H54 (cell line): ENCODE measurements around the gene EPHB1.

Source experiments
- DNase-seq: peaks from one replicate; pipeline ENCODE4 v3.0.0; 2011; ENCODE audit warnings: low spot score, mixed read lengths; ENCODE audit not compliant: insufficient read length
- FAIRE-seq: peaks from 3 replicates; lab custom pipeline; 2011; peaks lifted over from hg19 to GRCh38; lab: Jason Lieb, UNC
- POLR2A ChIP-seq: IDR thresholded peaks from 2 replicates; pipeline ENCODE4 v1.6.1; 2011; ENCODE audit warnings: low read depth, mild to moderate bottlenecking, low read length

Gene EPHB1

DNA sequence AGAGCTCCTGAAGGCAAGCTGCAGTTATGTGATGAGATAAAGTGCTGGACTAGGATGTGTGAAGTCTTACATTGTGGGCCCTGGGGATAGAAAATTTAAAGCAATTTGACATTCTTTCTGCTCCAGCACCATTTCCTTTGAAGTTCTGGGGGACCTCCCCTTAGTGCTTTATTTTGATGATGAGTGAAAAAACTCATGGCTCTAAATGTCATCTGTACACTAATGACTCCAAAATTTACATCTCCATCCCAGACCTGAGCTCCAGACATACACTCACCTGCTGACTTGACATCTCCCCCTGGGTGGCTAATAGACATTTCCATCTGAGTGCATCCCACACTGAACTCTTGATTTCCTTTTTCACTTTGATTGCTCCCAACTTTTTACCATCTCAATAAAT lies 276.4 kb downstream of the EPHB1 start:
- DNase-seq (no peak), FAIRE-seq (no peak)

DNA sequence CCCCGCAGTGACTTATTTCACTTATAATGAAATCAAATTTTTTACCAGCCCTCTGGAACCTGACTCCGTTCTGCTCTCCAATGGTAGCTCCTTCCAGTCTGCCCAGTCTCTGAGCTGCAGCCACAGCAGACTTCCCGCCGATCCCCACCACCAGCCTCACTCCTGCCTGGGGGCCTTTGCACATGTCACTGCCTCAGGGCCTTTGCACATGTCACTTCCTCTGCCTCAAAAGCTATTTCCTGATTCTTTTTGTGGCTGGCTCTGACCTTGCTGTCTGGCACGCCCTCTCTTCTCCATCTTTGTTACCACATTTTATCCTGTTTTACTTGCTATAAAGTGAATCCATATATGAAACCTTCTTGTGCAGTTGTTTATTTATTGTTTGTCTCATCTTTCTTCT lies 277.4 kb downstream of the EPHB1 start:
- DNase-seq (no peak), FAIRE-seq (no peak)

More for the DNA sequence above, 276.4 kb downstream of the EPHB1 start:
- no peak for TF ChIP-seq POLR2A

DNA sequence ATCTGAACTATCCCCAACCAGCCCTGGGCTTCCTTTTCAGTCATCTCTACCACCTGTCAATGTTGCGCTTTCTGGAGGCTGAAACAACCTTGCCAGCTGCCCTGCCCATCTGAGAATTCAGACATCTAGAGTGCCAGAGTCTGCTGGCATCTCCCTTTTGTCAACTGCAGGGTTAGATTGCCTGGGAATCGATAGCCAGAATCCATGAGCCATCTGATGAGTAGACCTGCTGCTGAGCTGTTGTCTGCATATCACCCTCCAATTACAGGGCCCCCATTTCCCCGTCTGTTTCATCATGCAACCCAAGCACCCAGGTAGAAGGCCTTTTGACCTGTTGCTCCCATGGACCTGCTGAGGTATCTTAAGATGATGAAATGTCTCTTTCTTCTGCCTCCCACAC lies 280.1 kb downstream of the EPHB1 start:
- TF ChIP-seq POLR2A: no peak
- FAIRE-seq: no peak

More for the DNA sequence above, 277.4 kb downstream of the EPHB1 start:
- no peak for TF ChIP-seq POLR2A

DNA sequence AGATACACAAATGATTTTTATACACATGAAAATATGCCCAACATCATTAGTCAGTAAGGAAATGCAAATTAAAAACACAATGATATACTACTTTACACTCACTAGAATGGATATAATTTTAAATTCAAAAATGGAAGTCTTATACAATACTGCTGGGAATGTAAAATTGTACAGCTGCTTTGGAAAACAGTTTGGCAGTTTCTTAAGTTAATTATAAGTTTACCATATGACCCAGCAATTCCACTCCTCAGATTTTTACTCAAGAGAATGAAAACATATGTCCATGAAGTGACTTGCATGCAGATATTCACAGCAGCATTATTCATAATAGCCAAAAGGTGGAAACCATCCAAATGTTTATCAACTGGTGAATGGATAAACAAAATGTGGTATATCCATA lies 281.3 kb downstream of the EPHB1 start:
- DNase-seq (no peak), FAIRE-seq (no peak)
- no peak for TF ChIP-seq POLR2A

More for the DNA sequence above, 280.1 kb downstream of the EPHB1 start:
- DNase-seq: no peak

DNA sequence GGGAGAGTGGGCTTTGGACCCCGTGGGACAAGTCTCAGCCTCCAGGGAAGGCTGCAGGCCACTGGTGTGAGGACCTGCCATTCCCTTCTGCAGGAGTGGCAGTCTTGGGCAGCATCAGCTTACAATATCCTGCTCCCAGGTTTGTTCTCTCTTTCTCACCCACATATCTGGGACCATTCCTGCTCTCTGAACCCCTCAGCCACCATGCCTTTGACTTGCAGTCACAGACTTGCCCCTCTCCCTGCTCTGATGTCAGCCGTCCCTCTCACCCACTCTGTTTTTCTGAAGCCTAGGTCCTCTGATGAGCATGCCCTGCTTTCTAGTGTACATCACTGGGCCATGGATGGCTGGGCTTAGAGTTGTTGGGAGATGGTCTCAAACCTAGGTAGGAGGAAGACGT lies 282.1 kb downstream of the EPHB1 start:
- DNase-seq (no peak), FAIRE-seq (no peak)
- no peak for TF ChIP-seq POLR2A

DNA sequence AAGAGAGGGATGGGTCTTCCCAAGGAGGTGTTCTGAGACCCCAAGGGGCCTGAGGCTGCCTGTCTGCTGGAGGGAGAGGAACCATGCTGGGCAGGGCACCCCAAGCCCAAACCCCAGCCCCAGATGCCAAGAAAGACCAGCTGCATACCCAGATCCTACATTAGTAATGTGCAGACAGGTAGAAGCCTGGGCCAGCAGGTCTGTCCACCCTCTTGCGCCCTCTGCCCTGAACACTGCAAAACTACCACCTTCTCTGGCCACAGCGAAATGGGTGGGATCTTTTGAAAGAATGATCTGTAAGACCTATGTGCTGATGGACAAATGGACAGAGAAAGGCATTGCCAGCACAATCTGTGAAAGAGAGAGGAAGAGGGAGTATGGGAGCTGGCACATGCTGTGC lies 283.2 kb downstream of the EPHB1 start:
- TF ChIP-seq POLR2A: no peak
- DNase-seq (no peak), FAIRE-seq (no peak)

DNA sequence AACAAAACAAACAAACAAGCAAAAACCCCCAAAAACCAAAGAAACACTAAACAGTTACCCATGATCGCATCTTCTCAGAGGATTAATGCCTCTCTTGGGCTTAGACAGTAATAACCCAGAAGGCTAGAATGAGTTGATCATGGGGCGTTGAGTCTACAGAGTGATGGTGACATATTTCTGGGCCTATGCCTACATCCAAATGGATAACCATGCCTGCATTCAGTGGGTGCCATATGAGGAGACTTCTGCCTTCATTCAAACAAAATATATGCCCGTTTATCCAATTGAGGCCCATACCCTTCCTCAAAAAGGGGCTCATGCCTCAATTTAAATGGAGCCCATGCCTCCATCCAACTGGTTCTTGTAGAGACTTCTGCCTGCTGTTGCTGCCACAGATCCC lies 284.0 kb downstream of the EPHB1 start:
- no peak for FAIRE-seq
- TF ChIP-seq POLR2A: no peak
- no peak for DNase-seq

DNA sequence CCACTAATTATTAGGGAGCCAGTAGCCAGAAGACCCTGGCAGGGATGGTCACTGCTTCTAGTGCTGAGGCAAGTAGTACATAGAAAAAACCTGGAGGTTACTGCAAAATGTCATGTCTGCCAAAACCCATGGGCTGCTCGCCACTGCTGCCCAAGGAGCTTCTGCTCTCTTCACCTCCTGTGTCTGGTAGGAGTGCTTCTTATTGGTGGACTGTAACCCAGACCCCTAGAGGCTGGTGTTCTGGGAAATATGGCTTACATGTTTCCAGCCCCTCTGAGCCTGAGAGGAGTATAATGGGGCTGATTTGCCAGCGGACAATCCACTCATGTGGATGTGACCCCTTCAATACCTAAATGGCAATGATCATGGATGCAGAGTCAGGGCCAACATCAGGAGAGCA lies 286.4 kb downstream of the EPHB1 start:
- no peak for TF ChIP-seq POLR2A
- FAIRE-seq (no peak), DNase-seq (no peak)

DNA sequence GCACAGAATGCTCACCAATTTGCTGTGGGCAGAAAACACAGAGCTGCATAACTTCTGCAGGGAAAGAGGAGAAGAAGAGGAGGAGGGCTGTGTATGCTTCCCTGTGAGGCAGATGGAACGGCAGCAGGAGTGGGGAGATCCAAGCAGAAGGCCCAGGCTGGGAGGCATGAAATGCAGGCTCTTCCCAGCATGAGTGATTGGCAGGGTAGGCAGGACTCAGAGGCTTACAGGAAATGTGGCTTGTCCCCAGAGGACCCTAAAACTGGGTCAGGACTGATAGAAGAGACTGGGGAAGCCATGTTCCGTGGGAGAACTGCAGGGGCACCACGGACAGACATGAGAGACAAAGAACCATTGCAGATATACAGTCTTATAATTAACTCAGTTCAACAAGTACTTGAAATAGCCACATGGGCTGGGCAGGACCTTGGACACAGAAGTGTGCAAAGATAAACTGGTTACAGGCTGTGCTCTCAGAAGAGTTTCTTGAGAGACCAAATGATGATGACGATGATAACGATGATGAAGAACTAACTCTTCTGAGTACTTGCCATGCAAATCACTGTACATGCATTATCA lies 286.9 kb downstream of the EPHB1 start:
- FAIRE-seq (no peak), DNase-seq (no peak)
- no peak for TF ChIP-seq POLR2A

DNA sequence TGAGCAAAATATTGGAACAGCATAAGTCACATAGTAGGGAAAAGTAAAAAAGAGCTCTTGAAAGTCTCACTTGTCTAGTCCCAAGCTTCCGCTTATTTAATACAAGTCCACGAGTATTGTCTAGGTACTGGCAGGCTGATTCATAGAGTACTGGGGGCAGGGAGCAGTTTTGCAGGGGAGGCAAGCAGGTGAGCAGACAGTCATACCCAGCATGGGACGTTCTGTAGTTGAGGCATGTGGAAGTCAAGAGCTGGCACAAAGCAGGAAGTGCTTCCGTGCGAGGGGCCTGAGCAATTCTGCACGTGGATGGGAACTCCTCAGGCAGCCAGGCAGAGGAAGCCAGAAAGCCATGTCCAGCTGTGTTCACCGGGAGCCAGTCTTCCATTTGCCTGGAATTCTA lies 287.6 kb downstream of the EPHB1 start:
- no peak for TF ChIP-seq POLR2A
- DNase-seq: no peak
- FAIRE-seq: no peak

DNA sequence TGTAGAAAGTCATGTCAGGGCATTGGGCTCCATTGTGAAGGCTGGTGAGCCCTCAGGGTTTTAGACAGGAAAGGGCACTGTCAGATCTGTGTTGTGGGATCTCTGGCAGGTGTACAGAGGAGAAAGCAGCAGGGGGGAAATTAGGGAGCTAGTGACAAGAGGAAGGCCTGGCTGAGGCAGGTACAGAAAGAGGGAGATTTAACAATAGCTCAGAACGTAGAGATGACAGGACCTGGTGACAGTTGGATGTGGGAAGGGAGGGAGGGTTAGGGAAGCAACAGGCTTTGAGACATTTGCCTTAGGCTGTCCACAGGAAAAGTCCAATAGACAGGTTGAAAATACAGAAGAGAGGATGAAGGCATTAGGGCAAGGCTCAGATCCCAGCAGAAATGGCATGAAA lies 288.1 kb downstream of the EPHB1 start:
- DNase-seq (no peak), FAIRE-seq (no peak)
- TF ChIP-seq POLR2A: no peak

DNA sequence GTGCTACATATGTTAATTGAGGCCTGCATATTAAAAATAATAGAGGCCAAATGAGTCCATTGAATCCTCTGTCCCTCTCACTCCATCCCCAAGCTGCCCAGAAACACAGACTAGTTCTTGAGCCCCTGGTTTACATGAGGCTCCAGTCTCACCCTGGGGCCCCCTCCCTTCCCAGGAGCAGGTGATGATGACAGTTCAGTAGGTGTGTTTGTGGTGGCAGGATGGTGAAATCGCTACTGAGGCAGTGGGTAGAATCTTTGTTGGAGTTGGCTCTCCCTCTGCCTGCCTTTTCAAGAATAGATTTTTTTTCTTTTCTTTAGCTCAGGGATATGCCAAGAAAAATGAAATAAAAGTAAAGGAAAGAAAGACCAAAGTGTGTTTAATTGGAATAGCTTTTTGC lies 288.7 kb downstream of the EPHB1 start:
- DNase-seq (no peak), FAIRE-seq (no peak)
- no peak for TF ChIP-seq POLR2A

DNA sequence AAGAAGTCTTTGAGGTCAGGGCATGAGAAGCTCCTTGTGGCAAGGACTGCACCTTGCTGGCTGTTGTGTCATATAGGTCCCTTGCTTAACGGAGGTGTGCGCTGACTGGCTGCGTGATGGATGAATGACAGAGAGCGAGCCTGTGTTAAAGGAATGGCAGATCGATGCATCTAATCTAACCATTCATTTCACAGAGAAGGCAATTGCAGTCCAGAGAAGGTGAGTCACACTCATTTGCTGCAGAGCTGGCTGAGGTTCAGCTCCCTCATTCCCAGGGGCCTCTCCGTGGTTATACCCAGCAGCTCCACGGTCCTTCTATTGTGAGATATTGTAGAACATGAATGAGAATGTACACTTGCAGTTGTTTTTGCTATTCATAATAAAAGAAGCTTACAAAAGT lies 289.3 kb downstream of the EPHB1 start:
- FAIRE-seq (no peak), DNase-seq (no peak)
- no peak for TF ChIP-seq POLR2A

DNA sequence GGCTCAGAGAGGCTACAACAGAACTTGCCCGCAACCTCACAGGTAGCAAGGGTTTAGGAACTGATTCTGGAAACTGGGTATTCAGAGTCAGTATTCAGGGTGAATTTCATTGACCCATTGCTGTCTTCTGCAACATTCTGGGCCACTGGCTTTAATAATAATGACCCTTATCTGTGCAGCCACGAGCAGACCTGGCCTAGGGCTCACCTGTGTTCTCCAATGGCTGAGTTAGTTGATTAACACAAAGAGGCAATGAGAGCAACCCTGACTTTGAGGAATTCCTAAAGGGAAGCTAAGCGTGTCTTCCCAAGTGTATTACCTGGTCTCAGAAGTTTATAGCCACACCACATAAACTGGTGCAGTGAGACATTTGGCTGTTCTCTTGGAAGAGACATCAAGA lies 289.9 kb downstream of the EPHB1 start:
- no peak for TF ChIP-seq POLR2A
- DNase-seq (no peak), FAIRE-seq (no peak)

DNA sequence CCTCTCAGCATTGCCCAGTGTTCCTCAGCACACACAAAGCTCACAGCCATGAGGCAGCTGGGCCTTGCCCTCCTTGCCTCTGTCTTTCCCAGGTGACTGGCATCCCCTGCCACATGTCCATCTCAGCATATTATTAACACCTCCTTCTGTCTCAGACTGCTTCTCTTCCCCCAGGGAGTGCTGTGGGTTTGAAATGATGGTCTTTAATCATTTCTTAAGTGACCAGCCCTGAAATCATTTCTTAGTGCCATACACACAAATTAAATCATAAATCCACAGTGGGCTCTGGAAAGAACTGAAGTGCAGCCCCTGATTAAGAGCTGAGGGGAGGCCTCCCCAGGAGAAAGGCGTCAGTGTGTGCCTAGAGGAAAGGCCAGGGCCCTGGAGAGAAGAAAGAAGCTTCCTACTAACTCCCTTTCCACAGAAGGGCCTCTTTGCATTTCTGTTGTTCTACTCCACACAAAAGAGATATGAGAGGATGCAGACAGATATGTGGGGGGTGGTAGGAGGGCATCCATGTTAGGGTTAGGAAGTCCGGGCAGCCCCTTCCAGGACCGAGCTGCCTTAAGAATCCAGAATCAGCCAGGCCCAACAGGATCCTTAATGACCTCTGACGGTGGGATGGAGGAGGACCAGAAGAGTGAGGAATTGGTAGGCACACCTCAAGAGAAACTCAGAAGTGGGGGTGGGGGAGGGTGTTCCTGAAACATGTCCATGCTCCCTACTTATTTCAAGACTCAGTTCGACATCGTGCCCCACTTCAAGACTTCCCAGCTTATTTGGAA lies 290.8 kb downstream of the EPHB1 start:
- TF ChIP-seq POLR2A: no peak

More for the DNA sequence above, 290.8 kb downstream of the EPHB1 start:
- no peak for DNase-seq
- FAIRE-seq: no peak
